HCT116 (cell line): Measurements from ENCODE around the gene KCNIP3.

Source experiments
- ATF3 ChIP-seq: IDR thresholded peaks from 2 replicates; pipeline ENCODE4 v1.6.1; 2012
- CTCF ChIP-seq, 3 experiments: fragments of 200-600 bp in 1 of 3; sonication (generic) in 1 of 3; IDR thresholded peaks in 2 of 3; conservative IDR thresholded peaks in 1 of 3; 2 replicates each; pipeline ENCODE4 v1.5.1; 2012 to 2017; ENCODE audit warnings: low read depth in 2 of 3, low read length in 2 of 3, antibody characterized with exemption in 1 of 3, borderline replicate concordance in 1 of 3, control low read depth in 1 of 3, mild to moderate bottlenecking in 1 of 3, mixed read lengths in 1 of 3, mixed run types in 1 of 3, moderate library complexity in 1 of 3; ENCODE audit not compliant: insufficient read depth in 1 of 3
- EZH2 ChIP-seq: fragments of 200-600 bp; sonication (generic); IDR thresholded peaks from 2 replicates; pipeline ENCODE4 v1.6.1; 2017; ENCODE audit warnings: antibody characterized with exemption, mixed run types
- EZH2phosphoT487 ChIP-seq: fragments of 200-600 bp; IDR thresholded peaks from 2 replicates; pipeline ENCODE4 v1.6.1; 2018; ENCODE audit warnings: antibody characterized with exemption, borderline replicate concordance
- MAX ChIP-seq: IDR thresholded peaks from 2 replicates; pipeline ENCODE4 v1.6.1; 2012
- POLR2A ChIP-seq: IDR thresholded peaks from 2 replicates; pipeline ENCODE4 v1.7.0; 2011; ENCODE audit warnings: borderline replicate concordance; ENCODE audit not compliant: insufficient read depth, insufficient read length; ENCODE audit errors: extremely low read depth
- POLR2AphosphoS5 ChIP-seq: IDR thresholded peaks from 2 replicates; pipeline ENCODE4 v1.6.1; 2011; ENCODE audit warnings: mild to moderate bottlenecking, low read depth, low read length, moderate library complexity
- RAD21 ChIP-seq: IDR thresholded peaks from 2 replicates; pipeline ENCODE4 v1.6.1; 2012; ENCODE audit warnings: low read depth, mild to moderate bottlenecking
- REST ChIP-seq: IDR thresholded peaks from 2 replicates; pipeline ENCODE4 v1.6.1; 2012; ENCODE audit warnings: low read depth
- SRF ChIP-seq: IDR thresholded peaks from 2 replicates; pipeline ENCODE4 v1.6.1; 2012; ENCODE audit warnings: low read depth
- YY1 ChIP-seq: IDR thresholded peaks from 2 replicates; pipeline ENCODE4 v1.6.1; 2011; ENCODE audit warnings: low read length, low read depth, moderate library complexity, mild to moderate bottlenecking; ENCODE audit not compliant: insufficient replicate concordance; ENCODE audit errors: extremely low read depth
- ZBTB33 ChIP-seq: IDR thresholded peaks from 2 replicates; pipeline ENCODE4 v1.6.1; 2011; ENCODE audit warnings: mild to moderate bottlenecking, low read length, moderate library complexity; ENCODE audit not compliant: insufficient replicate concordance; ENCODE audit errors: extremely low read depth
- ZNF274 ChIP-seq: fragments of 200-500 bp; sonication (Bioruptor generic); IDR thresholded peaks from 2 replicates; pipeline ENCODE4 v1.6.1; 2014; ENCODE audit warnings: mild to moderate bottlenecking, low read depth, low read length, inconsistent platforms

- TF ChIP-seq CTCF (IDR thresholded peaks at IDR 0.05 in 2 of 3, conservative IDR thresholded peaks at IDR 0.05 in 1 of 3; ENCODE audit: borderline replicate concordance in 1 of 3, insufficient read depth in 1 of 3, low read depth in 2 of 3, low read length in 2 of 3): no peak
- no peak for TF ChIP-seq REST
- no peak for TF ChIP-seq YY1
- no peak for TF ChIP-seq POLR2AphosphoS5
- TF ChIP-seq RAD21: no peak
- no peak for TF ChIP-seq MAX
- TF ChIP-seq ZNF274: no peak
- no peak for TF ChIP-seq ZBTB33
- TF ChIP-seq POLR2A: no peak
- no peak for TF ChIP-seq EZH2
- TF ChIP-seq EZH2phosphoT487: no peak
- no peak for TF ChIP-seq ATF3
- no peak for TF ChIP-seq SRF
Measured at GRCh38 chr2:95349568-95350322, 52.6 kb downstream of the KCNIP3 start.
